Measurements from ENCODE around the gene RNF144A. TPM values are rescaled to one million over a fixed set of nuclear protein-coding genes. Genes with fewer than 3 reads are reported as not detected.

The RNF144A gene
- total RNA-seq, 1 experiment from 2014 or later: 13.6 TPM

- CTCF ChIA-PET: no interaction called here
- no peak overlapping the region for H3K4me3 Mint-ChIP-seq
These were observed 44.8 kb upstream of the RNF144A start for GRCh38 chr2:6872394-6872793.

More at GRCh38 chr2:6872394-6872793, 44.8 kb upstream of the RNF144A start:
- TF ChIP-seq, protein P1, sequence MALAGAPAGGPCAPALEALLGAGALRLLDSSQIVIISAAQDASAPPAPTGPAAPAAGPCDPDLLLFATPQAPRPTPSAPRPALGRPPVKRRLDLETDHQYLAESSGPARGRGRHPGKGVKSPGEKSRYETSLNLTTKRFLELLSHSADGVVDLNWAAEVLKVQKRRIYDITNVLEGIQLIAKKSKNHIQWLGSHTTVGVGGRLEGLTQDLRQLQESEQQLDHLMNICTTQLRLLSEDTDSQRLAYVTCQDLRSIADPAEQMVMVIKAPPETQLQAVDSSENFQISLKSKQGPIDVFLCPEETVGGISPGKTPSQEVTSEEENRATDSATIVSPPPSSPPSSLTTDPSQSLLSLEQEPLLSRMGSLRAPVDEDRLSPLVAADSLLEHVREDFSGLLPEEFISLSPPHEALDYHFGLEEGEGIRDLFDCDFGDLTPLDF (CRISPR knock-in tag; IDR thresholded peaks at IDR 0.05): no peak
- TF ChIP-seq, protein P2, sequence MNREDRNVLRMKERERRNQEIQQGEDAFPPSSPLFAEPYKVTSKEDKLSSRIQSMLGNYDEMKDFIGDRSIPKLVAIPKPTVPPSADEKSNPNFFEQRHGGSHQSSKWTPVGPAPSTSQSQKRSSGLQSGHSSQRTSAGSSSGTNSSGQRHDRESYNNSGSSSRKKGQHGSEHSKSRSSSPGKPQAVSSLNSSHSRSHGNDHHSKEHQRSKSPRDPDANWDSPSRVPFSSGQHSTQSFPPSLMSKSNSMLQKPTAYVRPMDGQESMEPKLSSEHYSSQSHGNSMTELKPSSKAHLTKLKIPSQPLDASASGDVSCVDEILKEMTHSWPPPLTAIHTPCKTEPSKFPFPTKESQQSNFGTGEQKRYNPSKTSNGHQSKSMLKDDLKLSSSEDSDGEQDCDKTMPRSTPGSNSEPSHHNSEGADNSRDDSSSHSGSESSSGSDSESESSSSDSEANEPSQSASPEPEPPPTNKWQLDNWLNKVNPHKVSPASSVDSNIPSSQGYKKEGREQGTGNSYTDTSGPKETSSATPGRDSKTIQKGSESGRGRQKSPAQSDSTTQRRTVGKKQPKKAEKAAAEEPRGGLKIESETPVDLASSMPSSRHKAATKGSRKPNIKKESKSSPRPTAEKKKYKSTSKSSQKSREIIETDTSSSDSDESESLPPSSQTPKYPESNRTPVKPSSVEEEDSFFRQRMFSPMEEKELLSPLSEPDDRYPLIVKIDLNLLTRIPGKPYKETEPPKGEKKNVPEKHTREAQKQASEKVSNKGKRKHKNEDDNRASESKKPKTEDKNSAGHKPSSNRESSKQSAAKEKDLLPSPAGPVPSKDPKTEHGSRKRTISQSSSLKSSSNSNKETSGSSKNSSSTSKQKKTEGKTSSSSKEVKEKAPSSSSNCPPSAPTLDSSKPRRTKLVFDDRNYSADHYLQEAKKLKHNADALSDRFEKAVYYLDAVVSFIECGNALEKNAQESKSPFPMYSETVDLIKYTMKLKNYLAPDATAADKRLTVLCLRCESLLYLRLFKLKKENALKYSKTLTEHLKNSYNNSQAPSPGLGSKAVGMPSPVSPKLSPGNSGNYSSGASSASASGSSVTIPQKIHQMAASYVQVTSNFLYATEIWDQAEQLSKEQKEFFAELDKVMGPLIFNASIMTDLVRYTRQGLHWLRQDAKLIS (CRISPR knock-in tag; IDR thresholded peaks at IDR 0.05; ENCODE audit: borderline replicate concordance): no peak
- TF ChIP-seq ETV6 (CRISPR knock-in tag; IDR thresholded peaks at IDR 0.05): no peak
- no peak for TF ChIP-seq ZNF396 (CRISPR knock-in tag; IDR thresholded peaks at IDR 0.05; ENCODE audit: borderline replicate concordance)
- TF ChIP-seq, protein P3, sequence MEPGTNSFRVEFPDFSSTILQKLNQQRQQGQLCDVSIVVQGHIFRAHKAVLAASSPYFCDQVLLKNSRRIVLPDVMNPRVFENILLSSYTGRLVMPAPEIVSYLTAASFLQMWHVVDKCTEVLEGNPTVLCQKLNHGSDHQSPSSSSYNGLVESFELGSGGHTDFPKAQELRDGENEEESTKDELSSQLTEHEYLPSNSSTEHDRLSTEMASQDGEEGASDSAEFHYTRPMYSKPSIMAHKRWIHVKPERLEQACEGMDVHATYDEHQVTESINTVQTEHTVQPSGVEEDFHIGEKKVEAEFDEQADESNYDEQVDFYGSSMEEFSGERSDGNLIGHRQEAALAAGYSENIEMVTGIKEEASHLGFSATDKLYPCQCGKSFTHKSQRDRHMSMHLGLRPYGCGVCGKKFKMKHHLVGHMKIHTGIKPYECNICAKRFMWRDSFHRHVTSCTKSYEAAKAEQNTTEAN (CRISPR knock-in tag; IDR thresholded peaks at IDR 0.05): no peak
- no peak for TF ChIP-seq RORB (CRISPR knock-in tag; IDR thresholded peaks at IDR 0.05)
- TF ChIP-seq ZNF532 (CRISPR knock-in tag; IDR thresholded peaks at IDR 0.05; ENCODE audit: borderline replicate concordance): no peak
- TF ChIP-seq, protein P4, sequence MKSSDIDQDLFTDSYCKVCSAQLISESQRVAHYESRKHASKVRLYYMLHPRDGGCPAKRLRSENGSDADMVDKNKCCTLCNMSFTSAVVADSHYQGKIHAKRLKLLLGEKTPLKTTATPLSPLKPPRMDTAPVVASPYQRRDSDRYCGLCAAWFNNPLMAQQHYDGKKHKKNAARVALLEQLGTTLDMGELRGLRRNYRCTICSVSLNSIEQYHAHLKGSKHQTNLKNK (CRISPR knock-in tag; IDR thresholded peaks at IDR 0.05): no peak
- TF ChIP-seq ZNF138 (CRISPR knock-in tag; conservative IDR thresholded peaks at IDR 0.05): no peak
- TF ChIP-seq GTF2I (CRISPR knock-in tag; conservative IDR thresholded peaks at IDR 0.05): no peak
- TF ChIP-seq ZNF232 (CRISPR knock-in tag; IDR thresholded peaks at IDR 0.05): no peak
- no peak for TF ChIP-seq ZSCAN18 (CRISPR knock-in tag; IDR thresholded peaks at IDR 0.05)
- no peak for TF ChIP-seq USF2 (CRISPR knock-in tag; IDR thresholded peaks at IDR 0.05)
- TF ChIP-seq, protein P5, sequence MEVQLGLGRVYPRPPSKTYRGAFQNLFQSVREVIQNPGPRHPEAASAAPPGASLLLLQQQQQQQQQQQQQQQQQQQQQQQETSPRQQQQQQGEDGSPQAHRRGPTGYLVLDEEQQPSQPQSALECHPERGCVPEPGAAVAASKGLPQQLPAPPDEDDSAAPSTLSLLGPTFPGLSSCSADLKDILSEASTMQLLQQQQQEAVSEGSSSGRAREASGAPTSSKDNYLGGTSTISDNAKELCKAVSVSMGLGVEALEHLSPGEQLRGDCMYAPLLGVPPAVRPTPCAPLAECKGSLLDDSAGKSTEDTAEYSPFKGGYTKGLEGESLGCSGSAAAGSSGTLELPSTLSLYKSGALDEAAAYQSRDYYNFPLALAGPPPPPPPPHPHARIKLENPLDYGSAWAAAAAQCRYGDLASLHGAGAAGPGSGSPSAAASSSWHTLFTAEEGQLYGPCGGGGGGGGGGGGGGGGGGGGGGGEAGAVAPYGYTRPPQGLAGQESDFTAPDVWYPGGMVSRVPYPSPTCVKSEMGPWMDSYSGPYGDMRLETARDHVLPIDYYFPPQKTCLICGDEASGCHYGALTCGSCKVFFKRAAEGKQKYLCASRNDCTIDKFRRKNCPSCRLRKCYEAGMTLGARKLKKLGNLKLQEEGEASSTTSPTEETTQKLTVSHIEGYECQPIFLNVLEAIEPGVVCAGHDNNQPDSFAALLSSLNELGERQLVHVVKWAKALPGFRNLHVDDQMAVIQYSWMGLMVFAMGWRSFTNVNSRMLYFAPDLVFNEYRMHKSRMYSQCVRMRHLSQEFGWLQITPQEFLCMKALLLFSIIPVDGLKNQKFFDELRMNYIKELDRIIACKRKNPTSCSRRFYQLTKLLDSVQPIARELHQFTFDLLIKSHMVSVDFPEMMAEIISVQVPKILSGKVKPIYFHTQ (CRISPR knock-in tag; IDR thresholded peaks at IDR 0.05): no peak
- peaks cover 86% of the 10 kb centered on the region for H3K9me3 Mint-ChIP-seq
- ATAC-seq (no peak), DNase-seq (ENCODE audit: low spot score) (no peak)
- no peaks in the 10 kb centered on the region for H3K4me1 Mint-ChIP-seq
- H3K27me3 Mint-ChIP-seq (ENCODE audit: low read depth): peaks cover 45% of the 10 kb centered on the region
- POLR2A ChIA-PET: no interaction called here
- no peak overlapping the region for H3K27ac Mint-ChIP-seq
- H3K36me3 Mint-ChIP-seq: peaks cover 28% of the 10 kb centered on the region
